ENCODE measurements around the gene HELZ. TPM values are rescaled to one million over a fixed set of nuclear protein-coding genes. Genes with fewer than 3 reads are reported as not detected.

The HELZ gene
- total and polyA plus RNA-seq, 2 of the 8 experiments (the other 6 are each of a cell fraction or from before 2014, with no cell fraction given): 10.0 to 48.7 TPM

GRCh38 chr17:67246403-67246652 lies 1.3 kb upstream of the HELZ start:
- Histone ChIP-seq H3K23ac (ENCODE audit: insufficient read length) (no peak overlapping the region), H3K4me1 (replicated peaks in 1 of 4; ENCODE audit: control insufficient read depth in 3 of 4, insufficient read depth in 4 of 4, low read length in 3 of 4) (peaks cover 6 to 12% (median 9%) of the 10 kb centered on the region in 4 experiments), H2BK120ac (replicated peaks; ENCODE audit: low read depth, low read length) (no peak overlapping the region), H2AK5ac (ENCODE audit: low read depth, low read length) (no peak overlapping the region), H4K8ac (ENCODE audit: extremely low read depth, insufficient read depth, low read length) (peak overlapping the region; percentile 79; the same call in 1 of the 2 replicates), H3K36me3 (ENCODE audit: control insufficient read depth in 2 of 4, insufficient read depth in 4 of 4, low read length in 3 of 4) (no peaks in the 10 kb centered on the region; a peak in 1 of 8 replicates), H3K4me2 (ENCODE audit: insufficient read depth in 1 of 2, low read depth in 2 of 2, low read length in 2 of 2) (peak overlapping the region; percentile 73 to 78), H3K27me3 (replicated peaks in 1 of 4; ENCODE audit: control insufficient read depth in 3 of 4, extremely low read depth in 1 of 4, insufficient read depth in 3 of 4, low read length in 3 of 4) (no peaks in the 10 kb centered on the region), H3K4ac (replicated peaks; ENCODE audit: insufficient read length, low read depth, low read length) (peak overlapping the region; percentile 72), H2BK5ac (ENCODE audit: low read depth, low read length) (no peak overlapping the region), H2BK20ac (ENCODE audit: low read length) (no peak overlapping the region), H3K4me3 (ENCODE audit: extremely low read depth in 1 of 4, insufficient read depth in 2 of 4, low read depth in 3 of 4, low read length in 4 of 4) (peak overlapping the region; percentile 66 to 96 (median 84)), H3K79me1 (ENCODE audit: low read depth, low read length) (no peaks in the 10 kb centered on the region), H3K56ac (replicated peaks; ENCODE audit: insufficient read length, low read depth, low read length) (no peak overlapping the region), H3K79me2 (ENCODE audit: control insufficient read depth in 1 of 2, insufficient read depth in 2 of 2, low read length in 2 of 2) (peaks cover 0 to 25% of the 10 kb centered on the region in 2 experiments; a peak in 2 of 4 replicates), H3K9ac (replicated peaks in 1 of 4; ENCODE audit: extremely low read depth in 1 of 4, low read depth in 3 of 4, low read length in 3 of 4) (peak overlapping the region in 3 of 4 experiments; percentile 29 to 86 (median 81); a peak in 5 of 7 replicates), H4K20me1 (replicated peaks in 1 of 2; ENCODE audit: control insufficient read depth in 1 of 2, insufficient read depth in 2 of 2, low read length in 2 of 2) (no peaks in the 10 kb centered on the region), H2BK12ac (ENCODE audit: low read depth, low read length) (0 out of 2 replicates have a peak overlapping the region, but pooled peaks have one; percentile 50), H4K91ac (replicated peaks; ENCODE audit: insufficient read length, low read length) (peak overlapping the region; percentile 44), H4K5ac (ENCODE audit: insufficient read length, low read depth, low read length) (peak overlapping the region; percentile 19), H2AFZ (ENCODE audit: low read length) (no peak overlapping the region), H3K23me2 (ENCODE audit: low read depth, low read length) (peaks cover 7% of the 10 kb centered on the region), H3K14ac (ENCODE audit: insufficient read length) (no peak overlapping the region), H3K27ac (ENCODE audit: low read depth, low read length) (no peak overlapping the region), H3K9me3 (ENCODE audit: insufficient read depth in 2 of 2, low read depth in 1 of 2, low read length in 1 of 2) (no peaks in the 10 kb centered on the region), H3K18ac (ENCODE audit: extremely low read depth, low read length) (no peak overlapping the region; the same call in 1 of the 2 replicates), H2BK15ac (ENCODE audit: low read length) (0 out of 2 replicates have a peak overlapping the region, but pooled peaks have one; percentile 38)
- WGBS, 2 experiments (ENCODE audit: extremely low coverage in 1 of 2, insufficient coverage in 1 of 2, insufficient read length in 1 of 2, insufficient replicate concordance in 2 of 2, low coverage in 1 of 2, low lambda C conversion rate in 2 of 2, missing lambda C conversion rate in 1 of 2): 5% methylated on average over 8 of the region's 8 CpGs; no CpG with 5 or more reads in 1 of the 2 experiments
- FAIRE-seq: no peak
- TF ChIP-seq KDM5A (IDR thresholded peaks at IDR 0.05; ENCODE audit: low read length): no peak
- TF ChIP-seq CHD1 (IDR thresholded peaks at IDR 0.05; ENCODE audit: low read depth, low read length): peak; percentile 52
- ChIA-PET CTCF (ENCODE audit: partially characterized antibody) (no interaction called here), POLR2A (ENCODE audit: partially characterized antibody) (no interaction called here)
- DNase-seq (ENCODE audit: low read depth in 1 of 2, low spot score in 2 of 2): no peak
